Stimulated activated naive CD8-positive, alpha-beta T cell treated with anti-CD3 and anti-CD28 coated beads, Interleukin-15, Interleukin-2, amounts not matched to agents 100 U/mL and 50 U/mL, for 24 hours (primary cell): ENCODE data around the gene FBXO48.

Experiments
- ATAC-seq: fragments of 150-1000 bp; cut with Tn5 transposase; one replicate; pipeline ENCODE4 v1.10.0; 2021
- DNase-seq: peaks from one replicate; pipeline ENCODE4 v3.0.0; 2021

The FBXO48 gene

GRCh38 chr2:68435615-68436014 is 31.5 kb downstream of the FBXO48 start:
- no peak for ATAC-seq

GRCh38 chr2:68434981-68435380 is 32.1 kb downstream of the FBXO48 start:
- no peak for ATAC-seq
- DNase-seq: no peak

More at GRCh38 chr2:68435615-68436014, 31.5 kb downstream of the FBXO48 start:
- no peak for DNase-seq

- no peak for ATAC-seq
- no peak for DNase-seq
These were observed 34.1 kb downstream of the FBXO48 start for GRCh38 chr2:68432696-68433658.

- DNase-seq (no peak), ATAC-seq (no peak)
These were observed 35.6 kb downstream of the FBXO48 start for GRCh38 chr2:68431316-68431972.

GRCh38 chr2:68429311-68429826 is 37.7 kb downstream of the FBXO48 start:
- DNase-seq (no peak), ATAC-seq (no peak)

- DNase-seq (no peak), ATAC-seq (no peak)
These were observed 38.3 kb downstream of the FBXO48 start for GRCh38 chr2:68428746-68429145.

DNA sequence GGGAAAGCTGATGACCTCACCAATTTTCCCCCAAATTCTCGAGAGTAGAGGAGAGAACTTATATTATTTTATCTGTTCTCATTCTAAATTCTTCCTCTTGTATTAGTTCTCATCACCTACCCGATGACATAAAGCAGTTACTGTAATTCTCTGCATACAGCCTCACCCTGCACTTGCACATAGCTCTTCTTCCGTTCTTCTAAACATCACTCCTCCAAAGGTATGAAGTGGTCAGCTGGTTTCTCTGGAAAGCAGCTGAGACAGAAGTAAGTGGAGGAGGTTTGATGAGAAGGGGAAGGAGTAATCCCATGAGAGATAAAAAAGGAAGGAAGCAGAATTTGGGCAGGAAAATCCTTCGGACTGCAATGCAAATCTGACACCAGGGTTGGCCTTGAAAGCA is 39.0 kb downstream of the FBXO48 start:
- DNase-seq (no peak), ATAC-seq (no peak)

DNA sequence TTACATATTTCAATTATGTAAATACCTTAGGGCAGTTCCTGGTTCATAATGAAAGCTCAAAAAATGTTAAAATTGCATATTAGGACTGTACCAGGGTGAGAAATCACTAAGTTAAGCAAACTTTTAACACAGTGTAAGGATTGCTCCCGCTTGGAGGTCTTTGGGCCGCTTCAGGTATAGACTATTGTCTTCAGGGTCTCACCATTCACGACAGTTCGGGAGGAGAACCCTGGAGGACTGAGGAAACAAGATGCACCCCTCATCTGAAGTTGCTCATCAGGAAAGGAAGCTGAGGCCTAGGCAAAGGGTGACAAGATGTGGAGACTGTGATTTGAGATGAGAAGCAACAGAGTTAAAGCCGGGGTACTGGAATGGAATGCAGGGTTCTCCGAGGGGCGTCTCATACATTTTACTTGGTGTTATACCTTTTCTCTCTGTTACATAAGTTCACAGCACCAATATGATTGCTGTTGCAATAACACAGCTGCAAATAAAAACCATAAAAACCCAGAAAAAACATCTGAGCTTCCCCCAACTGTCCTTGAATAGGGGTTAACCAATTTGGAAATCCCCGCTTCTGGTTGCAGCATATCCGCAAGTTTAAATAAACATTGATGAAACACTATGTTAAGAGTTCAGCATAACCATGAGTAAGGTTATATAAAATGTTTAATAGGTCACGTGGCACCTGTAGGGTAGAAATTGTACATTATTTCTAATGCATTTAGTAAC is 40.1 kb downstream of the FBXO48 start:
- DNase-seq: no peak
- no peak for ATAC-seq

GRCh38 chr2:68426446-68426845 is 40.6 kb downstream of the FBXO48 start:
- DNase-seq (no peak), ATAC-seq (no peak)

- no peak for DNase-seq
- no peak for ATAC-seq
These were observed 41.6 kb downstream of the FBXO48 start for GRCh38 chr2:68425503-68425902.

DNA sequence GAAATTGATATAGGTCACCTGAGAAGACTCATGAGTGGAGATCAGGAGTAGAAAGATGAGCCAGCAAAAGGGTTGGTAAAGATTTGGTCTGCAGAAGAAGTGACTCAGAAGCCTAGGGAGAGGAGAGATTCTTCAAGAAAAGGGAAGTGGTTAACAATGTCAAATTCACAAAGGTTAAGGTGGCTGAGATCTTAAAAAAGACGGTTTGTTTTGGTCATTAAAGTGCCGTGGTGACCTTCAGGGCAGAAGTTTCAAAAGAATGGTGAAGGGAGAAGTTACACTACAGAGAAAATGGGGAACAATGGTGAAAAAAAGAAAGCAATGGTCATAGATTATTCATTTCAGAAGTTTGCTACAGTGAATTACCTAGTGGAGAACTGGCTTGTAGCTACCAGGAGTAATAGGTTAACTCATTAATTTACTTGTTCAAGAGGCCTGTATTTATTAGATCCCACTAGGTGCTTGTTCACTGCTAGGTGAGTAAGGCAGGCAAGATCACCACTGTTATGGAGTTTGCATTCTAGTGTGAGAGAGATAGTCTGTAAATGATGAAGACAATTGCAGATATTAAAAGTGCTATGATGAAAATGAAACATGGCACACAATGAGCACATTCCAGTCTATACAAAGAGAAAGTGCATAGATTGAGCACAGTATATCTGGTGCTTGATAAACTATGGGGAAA is 43.0 kb downstream of the FBXO48 start:
- ATAC-seq (peak; percentile 94), DNase-seq (no peak)

- DNase-seq (no peak), ATAC-seq (no peak)
These were observed 46.7 kb downstream of the FBXO48 start for GRCh38 chr2:68420254-68420910.

DNA sequence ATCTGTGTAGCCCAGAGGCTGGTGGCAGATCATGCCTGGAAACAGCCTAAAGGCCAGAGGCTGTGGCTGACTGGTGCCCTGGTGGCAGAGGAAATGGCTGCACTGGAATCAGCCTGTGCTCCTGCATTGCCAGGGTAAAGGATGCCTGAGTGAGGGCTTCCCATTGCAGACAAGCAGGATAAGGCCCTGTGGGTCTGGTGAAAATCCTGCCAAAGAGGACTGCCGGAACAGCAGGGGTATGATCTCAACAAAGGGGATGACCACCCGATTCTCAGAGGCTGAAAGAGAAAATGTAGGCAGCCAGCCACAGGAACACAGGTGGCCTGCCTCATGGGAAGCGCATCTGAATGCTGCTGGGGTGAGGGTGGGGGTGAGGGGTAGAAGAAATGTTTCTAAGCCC is 48.2 kb downstream of the FBXO48 start:
- DNase-seq: no peak
- no peak for ATAC-seq

GRCh38 chr2:68418419-68418818 is 48.7 kb downstream of the FBXO48 start:
- no peak for ATAC-seq
- DNase-seq: no peak

- DNase-seq (no peak), ATAC-seq (no peak)
These were observed 49.2 kb downstream of the FBXO48 start for GRCh38 chr2:68417926-68418325.

GRCh38 chr2:68416081-68416675 is 50.9 kb downstream of the FBXO48 start:
- DNase-seq (no peak), ATAC-seq (no peak)

DNA sequence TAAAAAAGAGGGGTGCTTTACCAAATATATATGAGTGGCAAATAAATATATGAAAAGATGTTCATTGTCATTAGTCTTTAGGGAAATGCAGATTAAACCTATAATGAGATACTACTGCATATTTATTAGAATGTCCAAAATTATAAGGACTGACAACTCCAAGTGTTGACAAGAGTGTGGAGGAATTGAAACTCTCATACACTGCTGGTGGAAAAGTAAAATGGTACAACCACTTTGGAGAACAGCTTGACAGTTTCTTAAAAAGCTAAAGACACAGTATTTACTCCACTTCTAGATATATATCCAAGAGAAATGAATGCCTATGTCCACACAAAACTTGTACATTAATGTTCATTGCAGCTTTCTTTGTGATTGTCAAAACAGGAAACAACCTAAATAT is 51.6 kb downstream of the FBXO48 start:
- DNase-seq (no peak), ATAC-seq (no peak)

GRCh38 chr2:68414876-68415275 is 52.2 kb downstream of the FBXO48 start:
- DNase-seq: no peak
- no peak for ATAC-seq

DNA sequence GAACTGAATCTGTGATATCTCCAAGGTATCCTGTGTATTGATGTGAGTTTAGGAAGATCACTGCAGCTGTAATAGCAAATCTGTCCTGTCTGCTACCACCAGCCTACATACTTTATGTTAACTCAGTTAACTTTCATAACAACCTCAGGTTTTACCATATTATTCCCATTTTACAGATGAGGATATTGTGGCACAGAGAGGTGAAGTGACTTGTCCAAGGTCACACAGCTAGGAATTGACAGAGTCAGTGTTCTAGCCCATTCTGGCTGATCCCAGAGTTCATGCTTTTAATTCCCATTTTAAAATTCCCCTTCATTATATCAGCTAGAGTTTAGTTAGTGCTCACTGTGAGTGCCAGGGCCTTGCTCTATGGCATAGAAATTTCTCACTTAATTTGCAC is 52.6 kb downstream of the FBXO48 start:
- DNase-seq (no peak), ATAC-seq (no peak)

DNA sequence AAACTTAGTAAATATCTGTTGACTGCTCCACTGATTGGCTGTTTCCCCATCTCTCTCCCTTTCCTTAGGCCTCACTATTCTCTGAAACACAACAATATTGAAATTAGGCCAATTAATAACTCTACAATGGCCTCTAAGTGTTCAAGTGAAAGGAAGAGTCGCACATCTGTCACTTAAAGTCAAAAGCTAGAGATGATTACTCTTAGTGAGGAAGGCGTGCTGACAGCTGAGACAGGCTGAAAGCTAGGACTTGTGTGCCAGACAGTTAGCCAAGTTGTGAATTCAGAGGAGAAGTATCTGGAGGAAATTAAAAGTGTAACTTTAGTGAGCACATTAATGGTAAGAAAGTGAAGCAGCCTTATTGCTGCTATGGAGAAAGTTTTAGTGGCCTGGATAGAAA is 53.6 kb downstream of the FBXO48 start:
- no peak for DNase-seq
- ATAC-seq: no peak
